Liver (tissue), 2 donors: ENCODE data around the gene RGS2.

Experiments
- CTCF ChIP-seq: fragments of 150-350 bp; IDR thresholded peaks from 2 replicates; pipeline ENCODE4 v1.5.1; 2017; ENCODE audit warnings: improper control_type of control experiment, low read depth, low read length; ENCODE audit not compliant: missing input control
- MAX ChIP-seq: IDR thresholded peaks from 2 replicates; pipeline ENCODE4 v1.6.1; 2016; ENCODE audit warnings: antibody characterized with exemption
- donor health status: healthy.

- no peak for TF ChIP-seq MAX
- no peak for TF ChIP-seq CTCF
Measured at GRCh38 chr1:192759104-192759503, 49.7 kb upstream of the RGS2 start.
